ENCODE data around the gene INPP1.
"Not testable (repeated sequence)": the region's sequence is repeated elsewhere in the genome, so short reads cannot be mapped to it uniquely, and the experiment has no call there.

INPP1 gene

GRCh38 chr2:190334479-190335224 is 8.7 kb upstream of the INPP1 start:
- no peak for DNase-seq

GRCh38 chr2:190335225-190335559 is 8.2 kb upstream of the INPP1 start:
- DNase-seq = no peak

GRCh38 chr2:190335584-190335983 is 7.8 kb upstream of the INPP1 start:
- DNase-seq = not testable (repeated sequence)

GRCh38 chr2:190336420-190336819 is 7.0 kb upstream of the INPP1 start:
- DNase-seq = no peak

- DNase-seq = no peak
These were observed 4.9 kb upstream of the INPP1 start for GRCh38 chr2:190338453-190338852.

- DNase-seq = no peak
These were observed 4.0 kb upstream of the INPP1 start for GRCh38 chr2:190339394-190339793.

- DNase-seq = no peak
These were observed 3.0 kb upstream of the INPP1 start for GRCh38 chr2:190340369-190340768.

- DNase-seq = no peak
These were observed 778 bp upstream of the INPP1 start for GRCh38 chr2:190342611-190343010.

- no peak for DNase-seq
These were observed 277 bp upstream of the INPP1 start for GRCh38 chr2:190343089-190343535.

- no peak for DNase-seq
These were observed 963 bp downstream of the INPP1 start for GRCh38 chr2:190344276-190344827.

GRCh38 chr2:190350371-190350770 is 7.0 kb downstream of the INPP1 start:
- DNase-seq = no peak

GRCh38 chr2:190351955-190352354 is 8.6 kb downstream of the INPP1 start:
- DNase-seq = no peak

GRCh38 chr2:190352668-190353536 is 9.5 kb downstream of the INPP1 start:
- DNase-seq = no peak

GRCh38 chr2:190353537-190353899 is 10.1 kb downstream of the INPP1 start:
- no peak for DNase-seq

GRCh38 chr2:190354003-190354690 is 10.8 kb downstream of the INPP1 start:
- no peak for DNase-seq

- DNase-seq = no peak
These were observed 12.7 kb downstream of the INPP1 start for GRCh38 chr2:190355968-190356644.

GRCh38 chr2:190357600-190357999 is 14.2 kb downstream of the INPP1 start:
- no peak for DNase-seq

- DNase-seq = not testable (repeated sequence)
These were observed 15.5 kb downstream of the INPP1 start for GRCh38 chr2:190358655-190359448.

- no peak for DNase-seq
These were observed 17.2 kb downstream of the INPP1 start for GRCh38 chr2:190360561-190360960.

- no peak for DNase-seq
These were observed 17.6 kb downstream of the INPP1 start for GRCh38 chr2:190360965-190361364.

GRCh38 chr2:190361572-190361971 is 18.2 kb downstream of the INPP1 start:
- DNase-seq = no peak

GRCh38 chr2:190362894-190363293 is 19.5 kb downstream of the INPP1 start:
- no peak for DNase-seq

All from stimulated activated naive CD4-positive, alpha-beta T cell treated with Interleukin-2 at 50 U/mL for 16 hours (primary cell).